HepG2 (cell line): ENCODE measurements around the gene HOXB6.

Experiments used
- ETV5 ChIP-seq: IDR thresholded peaks from 2 replicates; pipeline ENCODE4 v1.6.1; 2018; ENCODE audit warnings: missing biosample characterization, missing genetic modification reagents, inconsistent platforms, borderline replicate concordance
- JUN ChIP-seq: sonication (generic); formaldehyde crosslinking; IDR thresholded peaks from 2 replicates; pipeline ENCODE4 v1.4.0; 2020; ENCODE audit warnings: mild to moderate bottlenecking, missing genetic modification reagents
- JUNB ChIP-seq: sonication (generic); formaldehyde crosslinking; IDR thresholded peaks from 2 replicates; pipeline ENCODE4 v1.8.0; 2022; ENCODE audit warnings: missing genetic modification reagents, mild to moderate bottlenecking, borderline replicate concordance
- JUND ChIP-seq: sonication (generic); formaldehyde crosslinking; IDR thresholded peaks from 2 replicates; pipeline ENCODE4 v1.8.0; 2022; ENCODE audit warnings: mild to moderate bottlenecking, missing genetic modification reagents
- TAF1 ChIP-seq: sonication (generic); formaldehyde crosslinking; IDR thresholded peaks from 2 replicates; pipeline ENCODE4 v1.4.0; 2020; ENCODE audit warnings: missing genetic modification reagents
- ZNF180 ChIP-seq: sonication (generic); formaldehyde crosslinking; IDR thresholded peaks from 2 replicates; pipeline ENCODE4 v1.4.0; 2020; ENCODE audit warnings: low read depth, missing genetic modification reagents, borderline replicate concordance
- ZNF331 ChIP-seq: sonication (generic); formaldehyde crosslinking; IDR thresholded peaks from 2 replicates; pipeline ENCODE4 v1.4.0; 2020; ENCODE audit warnings: missing genetic modification reagents
- ZNF678 ChIP-seq: sonication (generic); formaldehyde crosslinking; IDR thresholded peaks from 2 replicates; pipeline ENCODE4 v1.4.0; 2020; ENCODE audit warnings: mild to moderate bottlenecking, missing genetic modification reagents
- TF ChIP-seq, protein P1 (sequence below): IDR thresholded peaks from 2 replicates; pipeline ENCODE4 v1.6.1; 2016; ENCODE audit warnings: low read depth
- TF ChIP-seq, protein P2 (sequence below): IDR thresholded peaks from 2 replicates; pipeline ENCODE4 v1.6.1; 2016; ENCODE audit warnings: missing genetic modification reagents, missing compliant biosample characterization
- TF ChIP-seq, protein P3 (sequence below): sonication (generic); formaldehyde crosslinking; IDR thresholded peaks from 2 replicates; pipeline ENCODE4 v1.5.0; 2020; ENCODE audit warnings: mild to moderate bottlenecking, missing genetic modification reagents, moderate library complexity

DNA sequence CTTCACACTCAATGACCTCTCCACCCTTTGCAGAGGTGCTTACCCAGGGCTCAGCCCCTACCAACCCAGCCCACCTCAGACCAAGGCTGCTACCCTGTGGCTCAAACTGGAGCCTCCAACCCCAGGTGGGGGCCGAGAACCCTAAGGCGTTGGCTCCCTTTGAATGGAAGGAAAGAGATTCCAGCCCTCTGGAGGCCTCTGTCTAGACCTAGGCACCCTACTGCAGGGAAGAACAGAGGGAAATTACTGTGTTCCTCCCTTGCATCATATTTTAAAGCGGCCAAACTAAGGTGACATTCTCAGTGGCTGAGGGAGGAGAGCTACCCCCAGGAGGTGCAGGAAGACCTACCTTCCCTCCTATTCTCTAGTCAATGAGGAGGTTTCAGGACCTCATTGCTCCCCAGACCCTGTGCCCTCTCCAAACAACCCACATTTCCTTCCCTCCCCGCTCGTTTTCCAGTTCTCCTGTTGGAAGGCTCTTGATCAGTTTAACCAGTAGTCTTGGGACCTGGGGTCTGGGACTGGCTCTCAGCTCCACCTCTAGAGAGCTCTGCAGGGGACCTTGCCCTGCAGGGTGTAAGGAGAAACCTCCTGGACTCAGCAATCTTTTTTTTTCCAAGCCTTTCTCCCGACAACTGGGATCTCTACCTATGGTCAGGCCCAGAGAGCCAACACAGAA, 15.8 kb upstream of the HOXB6 start:
- TF ChIP-seq, protein P1, sequence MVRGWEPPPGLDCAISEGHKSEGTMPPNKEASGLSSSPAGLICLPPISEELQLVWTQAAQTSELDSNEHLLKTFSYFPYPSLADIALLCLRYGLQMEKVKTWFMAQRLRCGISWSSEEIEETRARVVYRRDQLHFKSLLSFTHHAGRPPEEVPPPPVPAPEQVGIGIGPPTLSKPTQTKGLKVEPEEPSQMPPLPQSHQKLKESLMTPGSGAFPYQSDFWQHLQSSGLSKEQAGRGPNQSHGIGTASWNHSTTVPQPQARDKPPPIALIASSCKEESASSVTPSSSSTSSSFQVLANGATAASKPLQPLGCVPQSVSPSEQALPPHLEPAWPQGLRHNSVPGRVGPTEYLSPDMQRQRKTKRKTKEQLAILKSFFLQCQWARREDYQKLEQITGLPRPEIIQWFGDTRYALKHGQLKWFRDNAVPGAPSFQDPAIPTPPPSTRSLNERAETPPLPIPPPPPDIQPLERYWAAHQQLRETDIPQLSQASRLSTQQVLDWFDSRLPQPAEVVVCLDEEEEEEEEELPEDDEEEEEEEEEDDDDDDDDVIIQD (CRISPR knock-in tag), result no peak
- no peak for TF ChIP-seq JUND
- TF ChIP-seq TAF1 (CRISPR knock-in tag), result no peak
- TF ChIP-seq ETV5 (CRISPR knock-in tag), result no peak
- TF ChIP-seq, protein P2, sequence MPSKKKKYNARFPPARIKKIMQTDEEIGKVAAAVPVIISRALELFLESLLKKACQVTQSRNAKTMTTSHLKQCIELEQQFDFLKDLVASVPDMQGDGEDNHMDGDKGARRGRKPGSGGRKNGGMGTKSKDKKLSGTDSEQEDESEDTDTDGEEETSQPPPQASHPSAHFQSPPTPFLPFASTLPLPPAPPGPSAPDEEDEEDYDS (CRISPR knock-in tag), result no peak
- TF ChIP-seq, protein P3, sequence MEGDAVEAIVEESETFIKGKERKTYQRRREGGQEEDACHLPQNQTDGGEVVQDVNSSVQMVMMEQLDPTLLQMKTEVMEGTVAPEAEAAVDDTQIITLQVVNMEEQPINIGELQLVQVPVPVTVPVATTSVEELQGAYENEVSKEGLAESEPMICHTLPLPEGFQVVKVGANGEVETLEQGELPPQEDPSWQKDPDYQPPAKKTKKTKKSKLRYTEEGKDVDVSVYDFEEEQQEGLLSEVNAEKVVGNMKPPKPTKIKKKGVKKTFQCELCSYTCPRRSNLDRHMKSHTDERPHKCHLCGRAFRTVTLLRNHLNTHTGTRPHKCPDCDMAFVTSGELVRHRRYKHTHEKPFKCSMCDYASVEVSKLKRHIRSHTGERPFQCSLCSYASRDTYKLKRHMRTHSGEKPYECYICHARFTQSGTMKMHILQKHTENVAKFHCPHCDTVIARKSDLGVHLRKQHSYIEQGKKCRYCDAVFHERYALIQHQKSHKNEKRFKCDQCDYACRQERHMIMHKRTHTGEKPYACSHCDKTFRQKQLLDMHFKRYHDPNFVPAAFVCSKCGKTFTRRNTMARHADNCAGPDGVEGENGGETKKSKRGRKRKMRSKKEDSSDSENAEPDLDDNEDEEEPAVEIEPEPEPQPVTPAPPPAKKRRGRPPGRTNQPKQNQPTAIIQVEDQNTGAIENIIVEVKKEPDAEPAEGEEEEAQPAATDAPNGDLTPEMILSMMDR (CRISPR knock-in tag), result no peak
- no peak for TF ChIP-seq ZNF331 (CRISPR knock-in tag)
- TF ChIP-seq JUNB (CRISPR knock-in tag), result no peak
- TF ChIP-seq ZNF678 (CRISPR knock-in tag), result no peak
- no peak for TF ChIP-seq JUN
- no peak for TF ChIP-seq ZNF180
